NCI-H345 treated with DMSO at 0.1 percent for 48 hours (cell line): ENCODE data around the gene AKAP6.
"Not testable (repeated sequence)": the region's sequence is repeated elsewhere in the genome, so short reads cannot be mapped to it uniquely, and the experiment has no call there.

Source experiments
- DNase-seq: peaks from one replicate; lab custom pipeline; 2025; ENCODE audit not compliant: unreplicated experiment; lab: John Stamatoyannopoulos, UW

Gene AKAP6

GRCh38 chr14:32734261-32734660 lies 405.2 kb downstream of the AKAP6 start:
- DNase-seq, result no peak

GRCh38 chr14:32737621-32738020 lies 408.5 kb downstream of the AKAP6 start:
- DNase-seq, result no peak

GRCh38 chr14:32738206-32738871 lies 409.2 kb downstream of the AKAP6 start:
- DNase-seq, result no peak

- DNase-seq, result no peak
Observed at GRCh38 chr14:32744811-32745445, 415.8 kb downstream of the AKAP6 start.

- DNase-seq, result no peak
Observed at GRCh38 chr14:32754209-32754608, 425.1 kb downstream of the AKAP6 start.

GRCh38 chr14:32756173-32756572 lies 427.1 kb downstream of the AKAP6 start:
- DNase-seq, result no peak

GRCh38 chr14:32756775-32757174 lies 427.7 kb downstream of the AKAP6 start:
- no peak for DNase-seq

GRCh38 chr14:32757568-32757967 lies 428.5 kb downstream of the AKAP6 start:
- no peak for DNase-seq

GRCh38 chr14:32761381-32761968 lies 432.4 kb downstream of the AKAP6 start:
- DNase-seq, result no peak

- no peak for DNase-seq
Observed at GRCh38 chr14:32762886-32763285, 433.8 kb downstream of the AKAP6 start.

- DNase-seq, result no peak
Observed at GRCh38 chr14:32763673-32764072, 434.6 kb downstream of the AKAP6 start.

GRCh38 chr14:32764131-32764530 lies 435.0 kb downstream of the AKAP6 start:
- DNase-seq, result no peak

- no peak for DNase-seq
Observed at GRCh38 chr14:32770422-32770821, 441.3 kb downstream of the AKAP6 start.

- no peak for DNase-seq
Observed at GRCh38 chr14:32774214-32774613, 445.1 kb downstream of the AKAP6 start.

GRCh38 chr14:32779840-32780239 lies 450.7 kb downstream of the AKAP6 start:
- DNase-seq, result no peak

- DNase-seq, result no peak
Observed at GRCh38 chr14:32784405-32784804, 455.3 kb downstream of the AKAP6 start.

GRCh38 chr14:32785585-32785984 lies 456.5 kb downstream of the AKAP6 start:
- DNase-seq, result no peak

GRCh38 chr14:32786886-32787285 lies 457.8 kb downstream of the AKAP6 start:
- no peak for DNase-seq

- DNase-seq, result not testable (repeated sequence)
Observed at GRCh38 chr14:32793033-32793432, 463.9 kb downstream of the AKAP6 start.

- no peak for DNase-seq
Observed at GRCh38 chr14:32800320-32800719, 471.2 kb downstream of the AKAP6 start.

- DNase-seq, result no peak
Observed at GRCh38 chr14:32802295-32802694, 473.2 kb downstream of the AKAP6 start.

GRCh38 chr14:32805979-32806378 lies 476.9 kb downstream of the AKAP6 start:
- no peak for DNase-seq
